ENCODE results near the gene SNRNP48. TPM values are rescaled to one million over a fixed set of nuclear protein-coding genes. Genes with fewer than 3 reads are reported as not detected.
A peak's percentile ranks its signal among the peaks of the same experiment; 100 is the strongest.

SNRNP48 gene
- total RNA-seq, 1 donor from 2014 or later, result 13.3 TPM

GRCh38 chr6:7591770-7592169 is 1.8 kb downstream of the SNRNP48 start:
- peaks cover 7% of the 10 kb centered on the region for H3K36me3 Mint-ChIP-seq (ENCODE audit: low read depth, unreplicated experiment)
- peaks cover 20% of the 10 kb centered on the region for H3K4me1 Mint-ChIP-seq (ENCODE audit: unreplicated experiment)
- peak overlapping the region; percentile 29 for H3K4me3 Mint-ChIP-seq (ENCODE audit: unreplicated experiment)
- no peak for DNase-seq (ENCODE audit: low spot score)
- peaks cover 3% of the 10 kb centered on the region for H3K27me3 Mint-ChIP-seq (ENCODE audit: unreplicated experiment)
- TF ChIP-seq CTCF (IDR thresholded peaks at IDR 0.05; ENCODE audit: unreplicated experiment), result no peak
- H3K27ac Mint-ChIP-seq (ENCODE audit: unreplicated experiment), result no peak overlapping the region
- H3K9me3 Mint-ChIP-seq (ENCODE audit: unreplicated experiment), result no peaks in the 10 kb centered on the region

GRCh38 chr6:7593229-7593628 is 3.2 kb downstream of the SNRNP48 start:
- TF ChIP-seq CTCF (IDR thresholded peaks at IDR 0.05; ENCODE audit: unreplicated experiment), result no peak
- no peak overlapping the region for H3K4me3 Mint-ChIP-seq (ENCODE audit: unreplicated experiment)
- DNase-seq (ENCODE audit: low spot score), result no peak
- peaks cover 3% of the 10 kb centered on the region for H3K27me3 Mint-ChIP-seq (ENCODE audit: unreplicated experiment)
- H3K36me3 Mint-ChIP-seq (ENCODE audit: low read depth, unreplicated experiment), result peaks cover 7% of the 10 kb centered on the region
- H3K27ac Mint-ChIP-seq (ENCODE audit: unreplicated experiment), result no peak overlapping the region
- H3K4me1 Mint-ChIP-seq (ENCODE audit: unreplicated experiment), result peaks cover 20% of the 10 kb centered on the region
- no peaks in the 10 kb centered on the region for H3K9me3 Mint-ChIP-seq (ENCODE audit: unreplicated experiment)

- peaks cover 3% of the 10 kb centered on the region for H3K27me3 Mint-ChIP-seq (ENCODE audit: unreplicated experiment)
- H3K4me1 Mint-ChIP-seq (ENCODE audit: unreplicated experiment), result peaks cover 15% of the 10 kb centered on the region
- no peak overlapping the region for H3K27ac Mint-ChIP-seq (ENCODE audit: unreplicated experiment)
- TF ChIP-seq CTCF (IDR thresholded peaks at IDR 0.05; ENCODE audit: unreplicated experiment), result no peak
- DNase-seq (ENCODE audit: low spot score), result no peak
- no peak overlapping the region for H3K4me3 Mint-ChIP-seq (ENCODE audit: unreplicated experiment)
- no peaks in the 10 kb centered on the region for H3K9me3 Mint-ChIP-seq (ENCODE audit: unreplicated experiment)
- H3K36me3 Mint-ChIP-seq (ENCODE audit: low read depth, unreplicated experiment), result peaks cover 4% of the 10 kb centered on the region
These were observed 4.7 kb downstream of the SNRNP48 start for GRCh38 chr6:7594579-7595125.

- Mint-ChIP-seq H3K4me3 (ENCODE audit: unreplicated experiment) (no peak overlapping the region), H3K4me1 (ENCODE audit: unreplicated experiment) (peaks cover 4% of the 10 kb centered on the region), H3K27me3 (ENCODE audit: unreplicated experiment) (no peaks in the 10 kb centered on the region), H3K9me3 (ENCODE audit: unreplicated experiment) (no peaks in the 10 kb centered on the region), H3K27ac (ENCODE audit: unreplicated experiment) (no peak overlapping the region), H3K36me3 (ENCODE audit: low read depth, unreplicated experiment) (peaks cover 34% of the 10 kb centered on the region)
- no peak for DNase-seq (ENCODE audit: low spot score)
- no peak for TF ChIP-seq CTCF (IDR thresholded peaks at IDR 0.05; ENCODE audit: unreplicated experiment)
These were observed 14.0 kb downstream of the SNRNP48 start for GRCh38 chr6:7604003-7604402.

- Mint-ChIP-seq H3K4me1 (ENCODE audit: unreplicated experiment) (peaks cover 4% of the 10 kb centered on the region), H3K9me3 (ENCODE audit: unreplicated experiment) (no peaks in the 10 kb centered on the region), H3K4me3 (ENCODE audit: unreplicated experiment) (no peak overlapping the region), H3K27me3 (ENCODE audit: unreplicated experiment) (no peaks in the 10 kb centered on the region), H3K27ac (ENCODE audit: unreplicated experiment) (no peak overlapping the region), H3K36me3 (ENCODE audit: low read depth, unreplicated experiment) (peaks cover 34% of the 10 kb centered on the region)
- no peak for DNase-seq (ENCODE audit: low spot score)
- no peak for TF ChIP-seq CTCF (IDR thresholded peaks at IDR 0.05; ENCODE audit: unreplicated experiment)
These were observed 14.5 kb downstream of the SNRNP48 start for GRCh38 chr6:7604506-7604905.
